ENCODE results near the gene PCBP3. TPM values are rescaled to one million over a fixed set of nuclear protein-coding genes. Genes with fewer than 3 reads are reported as not detected.
"Not testable (repeated sequence)": the region's sequence is repeated elsewhere in the genome, so short reads cannot be mapped to it uniquely, and the experiment has no call there.

Gene PCBP3
- total RNA-seq, 1 donor from 2014 or later = 3.8 TPM

DNA sequence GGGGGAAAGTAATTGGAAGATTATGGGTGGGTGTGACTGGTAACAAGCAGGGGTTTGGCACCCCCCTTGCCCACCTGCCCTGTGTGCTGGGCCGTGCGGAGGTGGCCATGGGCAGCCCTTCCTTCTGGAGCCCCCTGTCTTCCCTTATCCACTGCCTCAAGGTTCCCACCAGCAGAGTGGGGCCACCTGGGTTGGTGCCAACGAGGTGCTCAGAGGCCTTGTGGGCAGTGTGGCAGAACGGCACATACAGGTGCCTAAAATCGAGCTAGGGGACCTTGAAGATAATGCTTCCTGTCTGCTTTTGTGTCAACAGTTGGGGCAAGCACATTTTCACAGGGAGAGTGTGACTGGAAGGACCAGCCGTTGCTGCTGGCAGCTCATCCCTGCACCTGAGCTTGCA lies 161.8 kb downstream of the PCBP3 start:
- Histone ChIP-seq H3K4me3 (no peak overlapping the region), H3K36me3 (no peaks in the 10 kb centered on the region), H3K9me3 (no peaks in the 10 kb centered on the region), H3K27me3 (no peaks in the 10 kb centered on the region), H3K27ac (no peak overlapping the region), H3K4me1 (no peaks in the 10 kb centered on the region)
- intact Hi-C loops (cut with DNase I) = no loop called here
- TF ChIP-seq, protein P1, sequence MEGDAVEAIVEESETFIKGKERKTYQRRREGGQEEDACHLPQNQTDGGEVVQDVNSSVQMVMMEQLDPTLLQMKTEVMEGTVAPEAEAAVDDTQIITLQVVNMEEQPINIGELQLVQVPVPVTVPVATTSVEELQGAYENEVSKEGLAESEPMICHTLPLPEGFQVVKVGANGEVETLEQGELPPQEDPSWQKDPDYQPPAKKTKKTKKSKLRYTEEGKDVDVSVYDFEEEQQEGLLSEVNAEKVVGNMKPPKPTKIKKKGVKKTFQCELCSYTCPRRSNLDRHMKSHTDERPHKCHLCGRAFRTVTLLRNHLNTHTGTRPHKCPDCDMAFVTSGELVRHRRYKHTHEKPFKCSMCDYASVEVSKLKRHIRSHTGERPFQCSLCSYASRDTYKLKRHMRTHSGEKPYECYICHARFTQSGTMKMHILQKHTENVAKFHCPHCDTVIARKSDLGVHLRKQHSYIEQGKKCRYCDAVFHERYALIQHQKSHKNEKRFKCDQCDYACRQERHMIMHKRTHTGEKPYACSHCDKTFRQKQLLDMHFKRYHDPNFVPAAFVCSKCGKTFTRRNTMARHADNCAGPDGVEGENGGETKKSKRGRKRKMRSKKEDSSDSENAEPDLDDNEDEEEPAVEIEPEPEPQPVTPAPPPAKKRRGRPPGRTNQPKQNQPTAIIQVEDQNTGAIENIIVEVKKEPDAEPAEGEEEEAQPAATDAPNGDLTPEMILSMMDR (IDR thresholded peaks at IDR 0.05) = no peak
- no peak for DNase-seq
- ATAC-seq = no peak

DNA sequence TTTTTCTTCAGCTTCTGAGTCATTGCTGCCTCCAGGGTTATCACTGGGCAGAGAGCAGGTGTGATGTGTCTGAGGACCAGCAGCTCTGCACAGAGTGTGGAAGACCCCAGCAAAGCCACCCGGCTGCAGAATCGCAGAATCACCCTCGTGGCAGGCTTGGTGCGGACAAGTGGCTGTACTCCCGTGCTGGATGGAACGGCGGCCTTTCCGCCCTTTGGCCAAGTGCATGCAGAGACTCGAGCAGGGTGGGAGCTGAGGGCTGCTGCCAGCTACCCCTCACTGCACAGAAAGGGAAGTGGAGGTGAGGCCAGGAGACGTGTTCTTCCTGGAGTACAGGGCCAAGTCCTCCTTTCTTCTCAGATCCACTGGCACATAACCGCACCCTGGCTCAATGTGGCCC lies 162.5 kb downstream of the PCBP3 start:
- TF ChIP-seq, protein P1 (IDR thresholded peaks at IDR 0.05) = no peak
- no peak overlapping the region for H3K27ac ChIP-seq
- H3K9me3 ChIP-seq = no peaks in the 10 kb centered on the region
- no peaks in the 10 kb centered on the region for H3K4me1 ChIP-seq
- no peaks in the 10 kb centered on the region for H3K27me3 ChIP-seq
- DNase-seq (no peak), ATAC-seq (no peak)
- intact Hi-C loops (cut with DNase I) = no loop called here
- no peak overlapping the region for H3K4me3 ChIP-seq
- no peaks in the 10 kb centered on the region for H3K36me3 ChIP-seq

DNA sequence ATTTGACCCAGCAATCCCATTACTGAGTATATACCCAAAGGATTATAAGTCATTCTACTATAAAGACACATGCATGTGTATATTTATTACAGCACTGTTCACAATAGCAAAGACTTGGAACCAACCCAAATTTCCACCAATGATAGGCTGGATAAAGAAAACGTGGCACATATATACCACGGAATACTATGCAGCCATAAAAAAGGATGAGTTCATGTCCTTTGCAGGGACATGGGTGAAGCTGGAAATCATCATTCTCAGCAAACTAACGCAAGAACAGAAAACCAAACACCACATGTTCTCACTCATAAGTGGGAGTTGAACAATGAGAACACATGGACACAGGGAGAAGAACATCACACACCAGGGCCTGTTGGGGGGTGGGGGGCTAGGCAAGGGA lies 165.1 kb downstream of the PCBP3 start:
- H3K4me1 ChIP-seq; H3K4me3 ChIP-seq; DNase-seq; intact Hi-C loops (cut with DNase I); H3K27me3 ChIP-seq; H3K9me3 ChIP-seq; ATAC-seq; H3K27ac ChIP-seq; H3K36me3 ChIP-seq: not testable (repeated sequence)

DNA sequence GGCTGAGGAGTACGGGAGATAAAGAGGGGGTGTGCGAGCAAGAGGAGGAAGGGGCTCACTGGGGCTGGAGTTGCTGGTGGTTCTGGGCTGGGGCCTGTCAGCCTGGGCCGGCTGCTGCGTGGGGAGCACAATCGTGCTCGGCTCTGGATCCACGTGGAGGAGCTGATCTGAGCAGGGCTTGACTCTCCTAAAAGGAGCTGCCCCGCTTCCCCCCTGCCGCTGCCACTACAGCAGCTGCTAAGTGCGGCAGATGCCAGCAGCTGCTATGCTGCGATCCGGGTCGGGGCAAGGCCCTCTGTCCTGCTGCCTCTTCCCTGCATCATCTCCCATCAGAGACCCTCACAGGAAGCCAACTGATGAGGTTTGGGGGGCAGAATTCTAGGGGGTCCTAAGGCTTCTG lies 165.9 kb downstream of the PCBP3 start:
- no peak for ATAC-seq
- no peak for DNase-seq
- TF ChIP-seq, protein P1 (IDR thresholded peaks at IDR 0.05) = no peak
- Histone ChIP-seq H3K27ac (no peak overlapping the region), H3K36me3 (no peaks in the 10 kb centered on the region), H3K9me3 (no peaks in the 10 kb centered on the region), H3K4me1 (no peaks in the 10 kb centered on the region), H3K4me3 (no peak overlapping the region), H3K27me3 (no peaks in the 10 kb centered on the region)
- intact Hi-C loops (cut with DNase I) = no loop called here

DNA sequence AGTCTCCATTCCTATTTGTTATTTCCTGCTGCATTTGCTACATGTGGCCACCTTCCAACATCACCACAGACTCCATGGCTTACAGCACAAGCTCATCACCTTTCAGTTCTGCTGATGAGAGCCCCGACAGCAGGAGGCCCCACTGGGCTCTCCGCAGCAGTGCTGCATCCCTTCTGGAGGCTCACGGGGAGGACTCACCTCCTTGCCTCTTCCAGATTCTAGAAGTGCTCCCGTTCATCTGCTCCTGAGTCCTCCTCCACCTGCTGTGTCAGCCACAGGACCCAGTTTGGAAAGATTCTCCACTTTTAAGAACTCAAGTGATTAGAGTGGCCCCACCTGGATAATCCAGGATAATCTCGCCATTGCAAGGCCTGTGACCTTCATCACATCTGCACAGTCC lies 167.6 kb downstream of the PCBP3 start:
- TF ChIP-seq, protein P1 (IDR thresholded peaks at IDR 0.05) = no peak
- no peak for DNase-seq
- Histone ChIP-seq H3K4me1 (no peaks in the 10 kb centered on the region), H3K4me3 (no peak overlapping the region), H3K27me3 (no peaks in the 10 kb centered on the region), H3K36me3 (no peaks in the 10 kb centered on the region), H3K27ac (no peak overlapping the region), H3K9me3 (no peaks in the 10 kb centered on the region)
- ATAC-seq = no peak
- intact Hi-C loops (cut with DNase I) = no loop called here

DNA sequence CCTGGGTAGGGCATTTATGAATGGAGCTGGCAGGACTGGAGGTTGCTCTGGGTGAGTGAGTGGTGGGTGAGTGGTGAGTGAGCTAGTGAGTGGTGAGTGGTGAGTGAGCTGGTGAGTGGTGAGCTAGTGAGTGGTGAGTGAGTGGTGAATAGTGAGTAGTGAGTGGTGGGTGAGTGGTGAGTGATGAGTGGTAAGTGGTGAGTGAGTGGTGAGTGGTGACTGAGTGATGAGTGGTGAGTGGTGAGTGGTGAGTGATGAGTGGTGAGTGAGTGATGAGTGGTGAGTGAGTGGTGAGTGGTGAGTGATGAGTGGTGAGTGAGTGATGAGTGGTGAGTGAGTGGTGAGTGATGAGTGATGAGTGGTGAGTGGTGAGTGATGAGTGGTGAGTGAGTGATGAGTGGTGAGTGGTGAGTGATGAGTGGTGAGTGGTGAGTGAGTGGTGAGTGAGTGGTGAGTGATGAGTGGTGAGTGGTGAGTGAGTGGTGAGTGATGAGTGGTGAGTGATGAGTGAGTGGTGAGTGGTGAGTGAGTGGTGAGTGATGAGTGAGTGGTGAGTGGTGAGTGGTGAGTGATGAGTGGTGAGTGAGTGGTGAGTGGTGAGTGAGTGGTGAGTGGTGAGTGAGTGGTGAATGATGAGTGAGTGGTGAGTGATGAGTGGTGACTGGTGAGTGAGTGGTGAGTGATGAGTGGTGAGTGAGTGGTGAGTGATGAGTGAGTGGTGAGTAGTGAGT lies 170.8 kb downstream of the PCBP3 start:
- H3K27ac ChIP-seq; H3K27me3 ChIP-seq; ATAC-seq; DNase-seq; H3K36me3 ChIP-seq; H3K4me3 ChIP-seq; intact Hi-C loops (cut with DNase I); H3K4me1 ChIP-seq; H3K9me3 ChIP-seq: not testable (repeated sequence)

DNA sequence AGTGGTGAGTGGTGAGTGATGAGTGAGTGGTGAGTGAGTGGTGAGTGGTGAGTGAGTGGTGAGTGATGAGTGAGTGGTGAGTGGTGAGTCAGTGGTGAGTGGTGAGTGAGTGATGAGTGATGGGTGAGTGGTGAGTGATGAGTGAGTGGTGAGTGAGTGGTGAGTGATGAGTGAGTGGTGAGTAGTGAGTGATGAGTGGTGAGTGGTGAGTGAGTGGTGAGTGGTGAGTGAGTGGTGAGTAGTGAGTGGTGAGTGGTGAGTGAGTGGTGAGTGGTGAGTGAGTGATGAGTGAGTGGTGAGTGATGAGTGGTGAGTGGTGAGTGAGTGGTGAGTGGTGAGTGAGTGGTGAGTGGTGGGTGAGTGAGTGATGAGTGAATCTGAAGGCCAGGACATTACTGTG lies 172.3 kb downstream of the PCBP3 start:
- H3K4me1 ChIP-seq; DNase-seq; intact Hi-C loops (cut with DNase I); H3K27ac ChIP-seq; H3K36me3 ChIP-seq; H3K4me3 ChIP-seq; ATAC-seq; H3K27me3 ChIP-seq; H3K9me3 ChIP-seq: not testable (repeated sequence)
